HG03457 (cell line): ENCODE data around the gene KCNT1.

ENCODE experiments used
- ATAC-seq: cut with Tn5 transposase; IDR thresholded peaks from one replicate; pipeline ENCODE4 v1.9.1; 2021; ENCODE audit warnings: moderate number of reproducible peaks; ENCODE audit not compliant: unreplicated experiment

KCNT1 gene

GRCh38 chr9:135698767-135699166 lies 3.2 kb upstream of the KCNT1 start:
- ATAC-seq, result no peak

GRCh38 chr9:135699440-135699839 lies 2.5 kb upstream of the KCNT1 start, which contains the start of gene SOHLH1:
Gene SOHLH1 (minus strand): TSS chr9:135699481. CDS start chr9:135699467, 14 bp downstream.
- ATAC-seq, result no peak

- ATAC-seq, result no peak
These were observed 1.5 kb upstream of the KCNT1 start for GRCh38 chr9:135700525-135700924.

- ATAC-seq, result no peak
These were observed 672 bp upstream of the KCNT1 start for GRCh38 chr9:135701067-135701958.

DNA sequence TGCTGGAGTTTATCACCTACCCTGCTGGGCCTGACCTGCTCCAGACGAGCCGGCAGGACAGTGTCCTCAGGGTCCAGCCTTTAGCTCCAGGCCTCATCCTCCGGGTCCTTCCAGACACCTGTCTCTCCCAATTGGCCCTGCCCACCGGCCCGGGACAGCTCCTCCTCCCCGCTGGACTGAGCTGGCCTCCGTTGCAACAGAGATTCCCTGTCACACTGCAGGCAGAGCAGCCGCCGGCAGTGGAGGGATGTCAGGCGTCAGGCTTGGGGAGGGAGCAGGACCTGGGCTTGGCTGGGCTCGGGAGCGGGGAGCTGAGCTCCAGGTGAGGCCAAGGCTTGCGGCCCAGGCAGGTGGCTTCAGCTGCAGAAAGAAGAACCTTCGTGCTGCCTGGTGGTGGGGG lies 1.7 kb downstream of the KCNT1 start:
- ATAC-seq, result no peak

- no peak for ATAC-seq
These were observed 2.5 kb downstream of the KCNT1 start for GRCh38 chr9:135704483-135704882.

- no peak for ATAC-seq
These were observed 3.4 kb downstream of the KCNT1 start for GRCh38 chr9:135705376-135705775.

DNA sequence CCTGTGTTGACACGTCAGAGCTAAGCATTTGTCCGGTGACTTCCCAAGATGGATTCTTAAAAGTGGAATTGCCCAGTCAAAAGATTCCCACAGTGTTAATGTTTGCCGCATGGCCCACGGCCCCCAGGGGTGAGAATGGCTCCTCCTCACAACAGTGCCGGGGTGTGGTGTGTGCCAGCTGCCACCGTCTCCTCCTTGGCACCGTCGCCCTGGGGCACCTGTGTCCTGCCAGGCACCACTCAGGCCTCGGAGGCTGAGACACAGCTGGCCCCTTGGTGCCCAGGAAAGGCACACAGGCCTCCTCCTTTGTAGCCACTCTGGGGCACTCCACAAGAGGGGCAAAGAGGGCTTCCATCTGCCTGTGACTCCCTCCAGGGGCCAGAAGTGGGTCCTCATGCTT lies 4.3 kb downstream of the KCNT1 start:
- ATAC-seq, result no peak

DNA sequence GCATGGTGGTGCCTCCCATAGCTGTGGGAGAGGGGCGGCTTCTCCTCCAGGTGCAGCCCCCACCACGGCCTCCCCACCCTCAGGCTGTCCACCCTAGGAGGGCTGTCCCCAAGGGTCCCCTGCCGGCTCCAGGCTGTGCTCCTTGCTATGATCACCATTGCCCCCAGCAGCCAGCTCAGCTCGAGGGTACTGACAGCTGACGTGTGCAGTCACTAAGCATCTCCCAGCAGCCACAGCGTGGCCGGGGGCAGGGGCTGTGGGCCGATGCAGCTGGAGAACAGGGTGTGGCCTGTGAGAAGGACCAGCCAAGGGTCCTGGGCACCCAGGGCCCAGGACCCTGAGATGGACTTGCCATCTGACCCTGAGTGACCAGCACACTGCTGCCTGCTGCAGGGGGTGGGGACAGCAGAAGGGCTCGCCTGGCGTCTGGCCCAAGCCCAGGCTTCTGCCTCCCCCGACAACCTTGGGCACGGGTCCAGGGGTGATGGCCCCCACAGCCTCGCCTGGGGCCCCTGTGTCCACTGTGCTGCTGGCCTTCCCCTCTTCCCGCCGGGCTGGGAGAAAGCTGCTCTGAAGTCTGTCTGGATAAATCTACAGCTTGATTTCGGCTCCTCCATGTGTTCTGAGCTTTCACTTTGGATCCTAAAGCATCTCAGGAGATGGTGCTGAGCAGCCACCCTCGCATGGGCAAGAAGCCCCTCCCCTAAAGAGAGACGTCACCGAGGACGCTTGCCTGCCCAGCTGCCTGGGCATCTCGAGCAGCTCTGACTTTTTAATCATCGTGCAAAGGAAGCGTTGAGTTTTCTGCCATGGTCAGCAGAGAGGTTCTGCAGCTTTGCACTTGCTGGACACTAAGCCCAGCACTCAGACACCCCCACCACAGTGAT lies 5.5 kb downstream of the KCNT1 start:
- ATAC-seq, result no peak

- no peak for ATAC-seq
These were observed 6.2 kb downstream of the KCNT1 start for GRCh38 chr9:135708164-135708563.

GRCh38 chr9:135711391-135711790 lies 9.4 kb downstream of the KCNT1 start:
- no peak for ATAC-seq

- ATAC-seq, result no peak
These were observed 9.9 kb downstream of the KCNT1 start for GRCh38 chr9:135711881-135712280.

GRCh38 chr9:135712613-135713295 lies 10.8 kb downstream of the KCNT1 start:
- ATAC-seq, result no peak

DNA sequence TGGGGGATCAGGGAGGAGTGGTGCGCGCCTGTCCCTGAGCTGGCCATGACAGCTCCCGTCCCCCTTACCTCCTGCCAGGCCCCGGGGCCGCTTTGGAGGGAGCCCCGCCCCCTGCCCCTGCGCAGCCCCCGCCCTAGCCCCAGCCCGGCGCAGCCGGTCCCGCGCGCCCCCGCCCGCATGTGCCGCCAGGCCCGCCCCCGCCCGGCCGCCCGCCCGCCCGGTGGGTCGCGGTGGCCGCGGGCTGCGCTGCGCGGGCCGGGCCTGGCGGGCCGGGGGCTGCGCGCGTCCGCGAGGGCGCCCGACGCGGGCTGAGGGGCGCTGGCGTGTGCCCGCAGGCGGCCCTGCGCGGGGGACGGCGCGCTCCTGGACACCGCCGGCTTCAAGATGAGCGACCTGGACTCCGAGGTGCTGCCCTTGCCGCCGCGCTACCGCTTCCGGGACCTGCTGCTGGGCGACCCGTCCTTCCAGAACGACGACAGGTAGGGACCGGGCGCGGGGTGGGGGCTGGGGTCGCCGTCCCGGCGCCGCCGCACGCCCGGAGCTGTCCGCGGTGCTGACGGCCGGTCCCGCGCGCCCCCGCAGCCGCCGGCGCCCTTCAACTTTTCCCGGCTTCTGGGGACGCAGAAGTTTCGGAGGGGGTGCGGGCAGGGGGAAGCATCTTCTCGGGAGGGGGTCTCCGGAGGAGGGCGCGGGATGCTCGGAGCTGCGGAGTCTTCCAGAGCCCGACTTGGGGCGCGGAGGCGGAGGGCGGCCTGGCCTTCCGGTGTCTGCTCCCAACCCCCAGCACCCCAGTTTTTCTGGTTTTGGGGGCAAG lies 12.5 kb downstream of the KCNT1 start:
- ATAC-seq, result no peak

GRCh38 chr9:135715056-135715595 lies 13.1 kb downstream of the KCNT1 start:
- ATAC-seq, result no peak

GRCh38 chr9:135716045-135716444 lies 14.1 kb downstream of the KCNT1 start:
- no peak for ATAC-seq

GRCh38 chr9:135717410-135717809 lies 15.4 kb downstream of the KCNT1 start:
- no peak for ATAC-seq

DNA sequence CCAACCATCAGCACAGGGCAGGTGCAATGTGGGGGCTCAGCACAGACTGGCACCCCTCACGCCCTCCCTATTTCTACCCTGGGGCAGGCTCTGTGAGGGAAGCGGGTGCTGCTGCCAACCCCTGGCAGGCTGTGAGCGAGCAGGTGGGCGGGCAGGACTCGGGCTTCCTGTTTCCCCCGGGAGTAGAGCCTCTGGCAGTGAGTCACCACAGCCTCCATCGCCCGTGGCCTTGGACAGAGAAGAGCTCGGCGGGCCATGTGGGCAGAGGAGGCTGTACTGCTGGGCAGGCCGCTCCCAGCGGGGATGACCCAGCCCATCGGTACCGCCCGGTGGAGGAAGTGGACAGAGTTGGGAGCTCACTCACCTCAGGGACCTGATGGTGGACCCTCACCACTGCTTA lies 16.6 kb downstream of the KCNT1 start:
- no peak for ATAC-seq

GRCh38 chr9:135719472-135719871 lies 17.5 kb downstream of the KCNT1 start:
- ATAC-seq, result no peak

DNA sequence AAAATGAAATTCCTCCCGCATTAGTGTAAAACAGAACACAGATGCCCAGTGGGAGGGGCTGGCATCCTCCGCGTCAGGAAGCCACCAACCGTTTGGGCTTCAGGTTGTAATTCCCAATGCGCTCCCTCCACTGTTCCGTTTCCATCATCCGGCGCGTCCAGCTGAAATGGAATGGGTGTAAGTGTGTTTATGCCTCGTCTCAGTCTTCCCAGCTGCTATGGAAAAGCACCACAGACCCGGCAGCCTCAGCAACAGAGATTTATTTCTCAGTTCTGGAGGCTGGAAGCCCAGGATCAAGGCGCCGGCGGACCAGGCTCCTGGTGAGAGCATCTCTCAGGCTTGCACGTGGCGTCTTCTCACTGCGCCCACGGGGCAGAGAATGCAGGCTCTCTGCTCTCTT lies 20.4 kb downstream of the KCNT1 start:
- no peak for ATAC-seq
